AG08395 (cell line): ENCODE measurements around the gene DDX39A.

Source experiments
- DNase-seq: peaks from one replicate; pipeline ENCODE4 v3.0.0; 2012; ENCODE audit warnings: mixed read lengths, low spot score

Gene DDX39A

GRCh38 chr19:14434543-14435319, 15.6 kb upstream of the DDX39A start:
- DNase-seq, result peak; percentile 81

- DNase-seq, result no peak
Measured at GRCh38 chr19:14433554-14434501, 14.7 kb upstream of the DDX39A start.

GRCh38 chr19:14432791-14433553, 13.8 kb upstream of the DDX39A start, which contains the start of gene PKN1:
PKN1 (plus strand) TSS chr19:14433306; CDS start chr19:14433522, 216 bp downstream.
- peak; percentile 80 for DNase-seq

DNA sequence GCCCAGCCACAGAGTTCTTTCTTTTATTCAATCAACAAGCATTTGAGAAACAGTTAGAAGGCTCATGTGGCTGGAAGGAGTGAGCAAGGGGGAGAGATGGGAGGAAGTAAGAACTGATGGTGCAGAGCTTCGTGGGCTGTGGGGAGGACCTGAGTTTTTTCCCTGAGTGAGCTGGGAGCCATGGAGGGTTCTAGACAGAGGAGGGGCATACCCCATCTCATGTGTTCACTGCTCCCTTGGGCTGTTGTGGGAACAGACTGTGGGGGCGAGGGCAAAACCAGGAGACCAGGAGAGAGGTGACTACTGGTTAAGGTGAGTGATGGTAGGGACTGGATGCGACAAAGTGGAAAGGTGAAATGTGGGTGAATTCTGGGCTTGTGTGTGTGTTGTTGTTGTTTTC, 11.6 kb upstream of the DDX39A start:
- DNase-seq, result no peak

DNA sequence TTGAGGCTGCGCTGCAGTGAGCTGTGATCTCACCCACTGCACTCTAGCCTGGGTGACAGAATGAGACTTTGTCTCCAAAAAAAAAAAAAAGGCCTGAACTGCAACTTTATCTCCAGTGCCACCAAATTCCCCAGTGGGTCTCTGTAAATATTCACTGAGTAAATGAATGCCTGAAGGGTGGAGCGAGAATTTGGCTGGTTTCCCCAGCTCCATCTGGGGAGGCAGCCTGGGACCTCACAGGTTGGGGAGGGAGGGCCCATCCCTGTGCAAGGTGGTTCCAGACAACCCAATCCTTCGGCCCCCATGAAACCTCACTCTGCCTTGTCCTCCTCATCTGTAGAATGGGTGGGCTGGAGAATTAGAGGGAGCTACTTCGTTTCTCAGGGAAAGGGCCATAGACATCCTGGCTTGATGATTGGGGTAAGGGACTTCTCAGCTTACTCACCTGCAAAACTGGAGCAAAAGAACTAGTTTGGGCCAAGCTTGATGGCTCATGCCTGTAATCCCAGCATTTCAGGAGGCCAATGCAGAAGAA, 9.8 kb upstream of the DDX39A start:
- DNase-seq, result no peak

- DNase-seq, result no peak
Measured at GRCh38 chr19:14427461-14427860, 8.3 kb upstream of the DDX39A start.

DNA sequence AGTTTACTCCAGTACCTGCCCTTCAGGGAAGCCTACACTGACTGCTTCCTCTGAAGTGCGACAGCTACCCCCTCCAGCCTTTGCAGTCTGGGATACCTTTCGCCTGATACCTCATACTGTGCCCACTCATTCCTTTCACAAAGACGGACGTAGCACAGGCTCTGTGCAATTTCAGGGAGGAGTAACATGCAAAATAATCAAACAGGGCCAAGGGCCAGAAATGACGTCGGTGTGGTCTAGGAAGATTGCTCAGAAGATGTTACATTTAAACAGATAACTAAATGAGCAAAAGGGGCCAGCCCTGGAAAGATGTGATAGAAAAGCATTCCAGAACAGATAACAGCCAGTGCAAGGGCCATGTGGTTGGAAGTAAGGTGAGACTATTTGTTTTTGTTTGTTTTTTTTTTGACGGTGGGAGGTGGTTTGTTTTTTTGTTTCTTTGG, 6.6 kb upstream of the DDX39A start:
- DNase-seq, result peak; percentile 37

GRCh38 chr19:14418856-14419105, 360 bp downstream of the DDX39A start:
- DNase-seq, result peak; percentile 92

GRCh38 chr19:14416817-14417231, 2.3 kb downstream of the DDX39A start:
- no peak for DNase-seq

DNA sequence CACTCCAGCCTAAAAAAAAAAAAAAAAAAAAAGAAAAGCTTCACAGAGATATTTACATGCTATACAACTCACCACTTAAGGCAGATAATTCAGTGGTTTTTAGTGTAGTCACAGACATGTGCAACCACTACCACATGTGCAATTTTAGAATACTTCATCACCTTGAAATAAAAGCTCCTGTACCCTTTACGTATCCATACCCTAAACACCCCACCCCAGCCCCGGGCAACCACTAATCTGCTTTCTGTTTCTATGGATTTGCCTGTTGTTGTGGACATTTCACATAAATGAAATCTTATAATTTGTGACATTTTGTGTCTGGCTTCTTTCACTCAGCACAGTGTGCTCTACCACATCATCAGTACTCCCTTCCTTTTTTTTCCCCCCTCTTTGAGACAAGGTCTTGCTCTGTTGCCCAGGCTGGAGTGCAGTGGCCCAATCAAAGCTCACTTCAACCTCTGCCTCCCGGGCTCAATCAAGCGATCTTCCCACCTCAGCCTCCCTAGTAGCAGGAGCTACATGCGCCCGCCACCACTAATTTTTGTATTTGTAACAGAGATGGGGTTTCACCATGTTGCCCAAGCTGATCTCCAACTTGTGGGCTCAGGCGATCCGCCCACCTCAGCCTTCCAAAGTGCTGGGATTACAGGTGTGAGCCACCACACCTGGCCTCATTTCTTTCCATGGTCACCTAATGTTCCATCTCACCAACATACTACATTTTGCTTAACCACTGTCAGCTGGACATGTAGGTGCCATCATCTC, 4.0 kb downstream of the DDX39A start:
- no peak for DNase-seq

DNA sequence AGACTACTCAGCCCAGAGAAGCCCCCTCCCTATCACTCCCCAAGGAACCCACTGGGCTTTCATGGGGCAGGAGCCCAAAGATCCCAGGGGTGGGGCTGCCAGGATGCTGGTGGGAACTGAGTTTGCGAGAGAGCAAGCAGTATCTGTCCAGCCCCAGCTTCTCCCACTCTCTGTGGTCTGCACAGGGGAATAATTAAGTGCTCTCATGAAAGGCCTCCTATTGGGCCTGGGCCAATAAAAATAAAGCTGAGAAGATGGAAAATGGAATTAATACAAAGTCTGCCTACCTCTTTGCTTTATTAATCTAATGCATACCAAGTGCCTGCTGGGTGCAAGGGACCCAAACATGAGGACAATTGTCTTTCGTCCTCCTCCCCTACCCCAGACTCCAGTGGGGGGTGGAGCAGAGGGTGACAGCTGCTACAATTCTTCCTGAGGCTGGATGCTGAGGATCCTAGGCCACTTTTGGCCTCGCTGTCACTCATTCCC, 5.4 kb downstream of the DDX39A start:
- no peak for DNase-seq

- DNase-seq, result no peak
Measured at GRCh38 chr19:14412996-14413692, 6.0 kb downstream of the DDX39A start.

GRCh38 chr19:14412324-14412995, 6.7 kb downstream of the DDX39A start:
- DNase-seq, result no peak

- DNase-seq, result no peak
Measured at GRCh38 chr19:14411938-14412245, 7.2 kb downstream of the DDX39A start.

- DNase-seq, result no peak
Measured at GRCh38 chr19:14411161-14411937, 7.8 kb downstream of the DDX39A start.

GRCh38 chr19:14410091-14411051, 8.8 kb downstream of the DDX39A start:
- no peak for DNase-seq

- no peak for DNase-seq
Measured at GRCh38 chr19:14409146-14410023, 9.8 kb downstream of the DDX39A start.
